ENCODE results near the gene MAGI2.

DNA sequence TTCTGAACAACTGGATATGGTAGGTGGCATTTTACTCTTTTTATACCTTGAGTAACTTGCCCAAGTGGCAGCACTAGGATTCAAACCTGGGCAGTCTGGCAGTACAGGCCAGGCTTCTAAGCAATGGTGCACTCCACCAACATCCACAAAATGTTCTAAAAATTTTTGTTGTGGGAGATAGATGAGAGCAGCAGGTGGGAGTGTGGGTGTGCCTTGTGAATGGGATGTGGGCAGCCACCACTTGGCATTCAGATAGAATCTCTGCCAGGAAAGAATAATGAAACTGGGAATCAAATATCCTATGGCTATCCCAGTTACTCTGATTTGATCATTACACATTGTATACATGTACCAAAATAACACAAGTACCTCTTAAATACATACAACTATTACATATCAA is 810.7 kb downstream of the MAGI2 start:
- TF ChIP-seq TAF1 (conservative IDR thresholded peaks at IDR 0.05) (no peak), JUND (IDR thresholded peaks at IDR 0.05) (no peak), SP1 (IDR thresholded peaks at IDR 0.05) (no peak)
- TF ChIP-seq, protein P1, sequence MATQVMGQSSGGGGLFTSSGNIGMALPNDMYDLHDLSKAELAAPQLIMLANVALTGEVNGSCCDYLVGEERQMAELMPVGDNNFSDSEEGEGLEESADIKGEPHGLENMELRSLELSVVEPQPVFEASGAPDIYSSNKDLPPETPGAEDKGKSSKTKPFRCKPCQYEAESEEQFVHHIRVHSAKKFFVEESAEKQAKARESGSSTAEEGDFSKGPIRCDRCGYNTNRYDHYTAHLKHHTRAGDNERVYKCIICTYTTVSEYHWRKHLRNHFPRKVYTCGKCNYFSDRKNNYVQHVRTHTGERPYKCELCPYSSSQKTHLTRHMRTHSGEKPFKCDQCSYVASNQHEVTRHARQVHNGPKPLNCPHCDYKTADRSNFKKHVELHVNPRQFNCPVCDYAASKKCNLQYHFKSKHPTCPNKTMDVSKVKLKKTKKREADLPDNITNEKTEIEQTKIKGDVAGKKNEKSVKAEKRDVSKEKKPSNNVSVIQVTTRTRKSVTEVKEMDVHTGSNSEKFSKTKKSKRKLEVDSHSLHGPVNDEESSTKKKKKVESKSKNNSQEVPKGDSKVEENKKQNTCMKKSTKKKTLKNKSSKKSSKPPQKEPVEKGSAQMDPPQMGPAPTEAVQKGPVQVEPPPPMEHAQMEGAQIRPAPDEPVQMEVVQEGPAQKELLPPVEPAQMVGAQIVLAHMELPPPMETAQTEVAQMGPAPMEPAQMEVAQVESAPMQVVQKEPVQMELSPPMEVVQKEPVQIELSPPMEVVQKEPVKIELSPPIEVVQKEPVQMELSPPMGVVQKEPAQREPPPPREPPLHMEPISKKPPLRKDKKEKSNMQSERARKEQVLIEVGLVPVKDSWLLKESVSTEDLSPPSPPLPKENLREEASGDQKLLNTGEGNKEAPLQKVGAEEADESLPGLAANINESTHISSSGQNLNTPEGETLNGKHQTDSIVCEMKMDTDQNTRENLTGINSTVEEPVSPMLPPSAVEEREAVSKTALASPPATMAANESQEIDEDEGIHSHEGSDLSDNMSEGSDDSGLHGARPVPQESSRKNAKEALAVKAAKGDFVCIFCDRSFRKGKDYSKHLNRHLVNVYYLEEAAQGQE (IDR thresholded peaks at IDR 0.05) = no peak
- TF ChIP-seq, protein P2, sequence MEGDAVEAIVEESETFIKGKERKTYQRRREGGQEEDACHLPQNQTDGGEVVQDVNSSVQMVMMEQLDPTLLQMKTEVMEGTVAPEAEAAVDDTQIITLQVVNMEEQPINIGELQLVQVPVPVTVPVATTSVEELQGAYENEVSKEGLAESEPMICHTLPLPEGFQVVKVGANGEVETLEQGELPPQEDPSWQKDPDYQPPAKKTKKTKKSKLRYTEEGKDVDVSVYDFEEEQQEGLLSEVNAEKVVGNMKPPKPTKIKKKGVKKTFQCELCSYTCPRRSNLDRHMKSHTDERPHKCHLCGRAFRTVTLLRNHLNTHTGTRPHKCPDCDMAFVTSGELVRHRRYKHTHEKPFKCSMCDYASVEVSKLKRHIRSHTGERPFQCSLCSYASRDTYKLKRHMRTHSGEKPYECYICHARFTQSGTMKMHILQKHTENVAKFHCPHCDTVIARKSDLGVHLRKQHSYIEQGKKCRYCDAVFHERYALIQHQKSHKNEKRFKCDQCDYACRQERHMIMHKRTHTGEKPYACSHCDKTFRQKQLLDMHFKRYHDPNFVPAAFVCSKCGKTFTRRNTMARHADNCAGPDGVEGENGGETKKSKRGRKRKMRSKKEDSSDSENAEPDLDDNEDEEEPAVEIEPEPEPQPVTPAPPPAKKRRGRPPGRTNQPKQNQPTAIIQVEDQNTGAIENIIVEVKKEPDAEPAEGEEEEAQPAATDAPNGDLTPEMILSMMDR (IDR thresholded peaks at IDR 0.05; ENCODE audit: low read depth, low read length, missing input control) = no peak

Data from liver (tissue), 3 donors.